Endodermal cell (in vitro differentiated cells): ENCODE data around the gene ASTL. TPM values are rescaled to one million over a fixed set of nuclear protein-coding genes. Genes with fewer than 3 reads are reported as not detected.

Source experiments
- DNase-seq: peaks from one replicate; pipeline ENCODE4 v3.0.0-alpha.2; 2017
- H3K27ac ChIP-seq: 2 replicates; pipeline ENCODE4 v1.5.1; 2013; ENCODE audit warnings: mild to moderate bottlenecking, low read depth, low read length, moderate library complexity
- H3K27me3 ChIP-seq: 2 replicates; pipeline ENCODE4 v1.6.1; 2013; ENCODE audit warnings: mild to moderate bottlenecking, low read length, moderate library complexity; ENCODE audit not compliant: insufficient read depth, control insufficient read depth, poor library complexity, severe bottlenecking
- H3K36me3 ChIP-seq: 2 replicates; pipeline ENCODE4 v1.7.0; 2013; ENCODE audit warnings: mild to moderate bottlenecking, low read length, moderate library complexity; ENCODE audit not compliant: control insufficient read depth, insufficient read depth
- H3K4me1 ChIP-seq: one replicate; pipeline ENCODE4 v1.7.0; 2013; ENCODE audit warnings: low read length; ENCODE audit not compliant: control insufficient read depth, insufficient read depth
- H3K4me3 ChIP-seq: 2 replicates; pipeline ENCODE4 v1.5.1; 2013; ENCODE audit warnings: mild to moderate bottlenecking, low read length, moderate library complexity
- H3K9ac ChIP-seq: 2 replicates; pipeline ENCODE4 v1.6.1; 2013; ENCODE audit warnings: mild to moderate bottlenecking, low read length, moderate library complexity; ENCODE audit not compliant: poor library complexity, severe bottlenecking; ENCODE audit errors: extremely low read depth
- H3K9me3 ChIP-seq: 2 replicates; pipeline ENCODE4 v1.6.1; 2013; ENCODE audit warnings: mild to moderate bottlenecking, low read length, moderate library complexity; ENCODE audit not compliant: control insufficient read depth
- H3K27ac Mint-ChIP-seq: 2 replicates; pipeline ENCODE4 v1.8.0; 2020; ENCODE audit warnings: mixed read lengths
- H3K27me3 Mint-ChIP-seq: 2 replicates; pipeline ENCODE4 v1.8.0; 2021; ENCODE audit warnings: mild to moderate bottlenecking, mixed read lengths; ENCODE audit not compliant: insufficient read depth
- H3K36me3 Mint-ChIP-seq: 2 replicates; pipeline ENCODE4 v1.8.0; 2020; ENCODE audit warnings: low read depth, mixed read lengths
- H3K4me1 Mint-ChIP-seq: 2 replicates; pipeline ENCODE4 v1.8.0; 2020; ENCODE audit warnings: mixed read lengths
- H3K4me3 Mint-ChIP-seq: 2 replicates; pipeline ENCODE4 v1.8.0; 2020; ENCODE audit warnings: mild to moderate bottlenecking, moderate library complexity, mixed read lengths
- H3K9me3 Mint-ChIP-seq: 2 replicates; pipeline ENCODE4 v1.8.0; 2020; ENCODE audit warnings: mild to moderate bottlenecking, mixed read lengths
- WGBS, 2 experiments: methylation state at CpG; one replicate each; pipeline versions ENCODE4 v1.1.5 to v1.1.7; 2013; ENCODE audit warnings: missing lambda C conversion rate in 2 of 2, mixed read lengths in 1 of 2; ENCODE audit not compliant: insufficient coverage in 1 of 2, insufficient read length in 1 of 2; 5-methylcytosine and 5-hydroxymethylcytosine counted together
- total RNA-seq, 2 donors: library from RNA; stranded (reverse); fragmentation: NEBNext Ultra II Directional in 1 of 2; extraction: Animal tissue kit (Norgen Biotek cat#: 25700) in 1 of 2; gene quantifications; 2 replicates in 1 of 2; 3 replicates in 1 of 2; pipeline ENCODE4 v1.2.1, GENCODE V29; 2021
- TF ChIP-seq, protein P1 (sequence below): fragments of 200-600 bp; sonication (generic); conservative IDR thresholded peaks from 2 replicates; pipeline ENCODE4 v1.5.0; 2021; ENCODE audit warnings: antibody characterized with exemption, mild to moderate bottlenecking

Gene ASTL
- total RNA-seq, 2 donors from 2014 or later: not detected

DNA sequence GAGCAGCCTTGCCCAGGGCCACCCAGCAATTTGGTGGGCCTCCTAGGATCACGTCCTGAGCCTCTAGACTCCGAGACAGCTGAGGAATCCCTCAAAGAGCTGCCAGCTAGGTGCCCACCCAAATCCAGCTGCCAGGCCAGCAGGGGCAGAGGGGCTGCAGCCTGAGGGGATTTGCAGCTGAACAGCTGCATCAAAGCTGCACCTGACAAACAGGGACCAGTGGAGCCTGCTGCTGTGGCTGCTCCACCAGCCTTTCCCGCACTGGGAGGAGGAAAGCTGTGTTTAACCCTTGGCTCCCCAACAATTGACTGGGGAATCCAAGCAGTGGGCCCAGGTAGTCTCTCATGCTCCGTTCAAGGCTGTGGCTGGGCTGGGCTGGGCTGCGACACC, 30.2 kb downstream of the ASTL start:
- H3K27ac ChIP-seq: no peak overlapping the region
- Mint-ChIP-seq H3K4me1 (peaks cover 19% of the 10 kb centered on the region), H3K27ac (no peak overlapping the region), H3K4me3 (peak overlapping the region; percentile 30), H3K27me3 (peaks cover 3% of the 10 kb centered on the region), H3K36me3 (no peaks in the 10 kb centered on the region), H3K9me3 (peaks cover 10% of the 10 kb centered on the region)
- H3K36me3 ChIP-seq: no peaks in the 10 kb centered on the region
- TF ChIP-seq, protein P1, sequence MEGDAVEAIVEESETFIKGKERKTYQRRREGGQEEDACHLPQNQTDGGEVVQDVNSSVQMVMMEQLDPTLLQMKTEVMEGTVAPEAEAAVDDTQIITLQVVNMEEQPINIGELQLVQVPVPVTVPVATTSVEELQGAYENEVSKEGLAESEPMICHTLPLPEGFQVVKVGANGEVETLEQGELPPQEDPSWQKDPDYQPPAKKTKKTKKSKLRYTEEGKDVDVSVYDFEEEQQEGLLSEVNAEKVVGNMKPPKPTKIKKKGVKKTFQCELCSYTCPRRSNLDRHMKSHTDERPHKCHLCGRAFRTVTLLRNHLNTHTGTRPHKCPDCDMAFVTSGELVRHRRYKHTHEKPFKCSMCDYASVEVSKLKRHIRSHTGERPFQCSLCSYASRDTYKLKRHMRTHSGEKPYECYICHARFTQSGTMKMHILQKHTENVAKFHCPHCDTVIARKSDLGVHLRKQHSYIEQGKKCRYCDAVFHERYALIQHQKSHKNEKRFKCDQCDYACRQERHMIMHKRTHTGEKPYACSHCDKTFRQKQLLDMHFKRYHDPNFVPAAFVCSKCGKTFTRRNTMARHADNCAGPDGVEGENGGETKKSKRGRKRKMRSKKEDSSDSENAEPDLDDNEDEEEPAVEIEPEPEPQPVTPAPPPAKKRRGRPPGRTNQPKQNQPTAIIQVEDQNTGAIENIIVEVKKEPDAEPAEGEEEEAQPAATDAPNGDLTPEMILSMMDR: no peak
- H3K4me3 ChIP-seq: no peak overlapping the region
- WGBS, 2 experiments: 60 to 69% methylated on average over 4 to 5 of the region's 5 CpGs
- no peak overlapping the region for H3K9ac ChIP-seq
- peak; percentile 68 for DNase-seq
- H3K27me3 ChIP-seq: no peaks in the 10 kb centered on the region
- H3K4me1 ChIP-seq: peaks cover 8% of the 10 kb centered on the region
- no peaks in the 10 kb centered on the region for H3K9me3 ChIP-seq

DNA sequence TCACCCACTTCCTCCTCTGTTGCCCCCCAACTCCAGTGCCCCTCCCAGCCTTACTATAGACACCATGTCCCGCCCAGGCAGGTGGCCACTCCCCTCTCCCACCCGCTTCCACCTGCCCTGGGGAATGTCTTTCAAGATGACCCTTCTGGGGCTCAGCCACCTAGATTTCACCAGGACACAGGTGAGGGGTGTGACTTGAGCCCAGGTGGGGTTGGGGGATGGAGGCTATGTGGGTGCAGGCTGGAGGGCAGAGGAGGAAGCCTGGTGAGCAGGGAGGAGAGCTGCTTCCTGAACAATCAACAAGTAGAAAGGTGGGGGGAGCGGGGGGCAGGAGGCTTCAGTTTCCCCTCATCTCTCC, 30.6 kb downstream of the ASTL start:
- H3K9ac ChIP-seq: no peak overlapping the region

DNA sequence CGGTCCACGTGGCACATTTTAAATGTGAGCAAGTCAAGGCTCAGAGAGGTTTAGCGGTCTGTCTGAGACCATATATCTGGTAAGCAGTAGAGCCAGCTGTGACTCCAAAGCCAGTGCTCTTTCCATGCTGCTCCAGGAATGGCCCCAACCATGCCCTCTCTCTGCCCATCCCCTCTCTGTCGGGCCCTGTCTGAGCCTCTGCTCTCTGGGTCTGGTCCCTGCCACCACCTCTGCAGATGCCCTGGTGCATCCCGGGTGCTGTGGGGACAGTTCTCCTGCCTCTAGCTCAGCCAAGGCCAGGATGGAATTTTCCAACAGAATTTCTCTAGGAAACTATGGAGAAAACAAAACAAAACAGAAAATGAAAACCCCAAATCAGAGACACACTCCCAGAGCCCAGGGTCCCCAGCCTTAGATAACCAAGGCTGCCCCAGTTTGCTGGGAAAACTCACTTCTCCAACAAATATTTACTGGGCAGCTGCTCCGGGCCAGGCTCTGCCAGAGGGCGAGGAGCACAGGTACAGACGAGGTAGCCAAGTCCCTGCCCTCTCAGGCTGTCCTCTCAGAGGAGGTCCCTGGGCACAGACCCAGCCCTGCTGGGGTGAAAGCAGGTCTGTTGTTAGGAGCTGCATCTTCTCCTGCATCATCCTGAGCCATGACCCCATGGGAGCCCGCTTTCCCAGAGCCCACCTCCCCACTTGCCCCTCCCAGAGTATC, 31.2 kb downstream of the ASTL start:
- Mint-ChIP-seq H3K9me3 (peaks cover 10% of the 10 kb centered on the region), H3K4me3 (no peak overlapping the region), H3K27ac (no peak overlapping the region), H3K27me3 (peaks cover 3% of the 10 kb centered on the region), H3K4me1 (peaks cover 19% of the 10 kb centered on the region), H3K36me3 (no peaks in the 10 kb centered on the region)
- no peaks in the 10 kb centered on the region for H3K9me3 ChIP-seq
- H3K4me3 ChIP-seq: no peak overlapping the region
- DNase-seq: peak; percentile 31
- H3K27me3 ChIP-seq: no peaks in the 10 kb centered on the region
- peaks cover 8% of the 10 kb centered on the region for H3K4me1 ChIP-seq
- TF ChIP-seq, protein P1: no peak
- H3K9ac ChIP-seq: no peak overlapping the region
- H3K36me3 ChIP-seq: no peaks in the 10 kb centered on the region
- H3K27ac ChIP-seq: no peak overlapping the region
- 90 to 93% methylated on average over 5 to 9 of the region's 9 CpGs for WGBS, 2 experiments

More for the DNA sequence above, 30.6 kb downstream of the ASTL start:
- Histone ChIP-seq H3K4me1 (peaks cover 8% of the 10 kb centered on the region), H3K27me3 (no peaks in the 10 kb centered on the region), H3K9me3 (no peaks in the 10 kb centered on the region), H3K4me3 (no peak overlapping the region), H3K36me3 (no peaks in the 10 kb centered on the region), H3K27ac (no peak overlapping the region)
- Mint-ChIP-seq H3K27me3 (peaks cover 3% of the 10 kb centered on the region), H3K4me3 (no peak overlapping the region), H3K4me1 (peaks cover 19% of the 10 kb centered on the region), H3K36me3 (no peaks in the 10 kb centered on the region), H3K27ac (no peak overlapping the region), H3K9me3 (peaks cover 10% of the 10 kb centered on the region)
- 90% methylated on average over 3 of the region's 3 CpGs; no CpG with 5 or more reads in 1 of the 2 experiments for WGBS, 2 experiments
- TF ChIP-seq, protein P1: no peak
- peak; percentile 43 for DNase-seq
